ENCODE results near the gene CDS2. TPM values are rescaled to one million over a fixed set of nuclear protein-coding genes. Genes with fewer than 3 reads are reported as not detected.

The CDS2 gene
- polyA plus RNA-seq, 4 donors, result 30.8 to 38.8 (median 34.5) TPM

DNA sequence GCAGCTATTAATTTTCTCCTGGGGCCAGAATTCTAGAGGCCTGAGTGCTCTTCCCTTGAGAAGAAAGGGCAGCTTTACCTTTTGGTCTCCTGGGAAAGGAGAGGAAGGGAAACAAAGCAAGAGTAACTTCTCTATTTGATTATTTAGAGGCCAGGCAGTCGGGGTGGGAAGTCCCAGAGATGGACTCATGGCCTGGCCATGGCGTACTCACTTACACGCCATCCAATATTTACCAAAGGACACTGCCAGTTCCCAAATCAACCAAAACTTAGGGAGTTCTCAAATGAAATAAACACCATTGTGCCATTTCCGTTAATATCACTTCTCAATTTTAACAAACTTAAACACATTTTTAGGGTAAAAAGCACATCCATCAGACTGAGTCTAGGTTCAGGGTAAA, 76.6 kb downstream of the CDS2 start:
- no peak for DNase-seq (ENCODE audit: low read depth in 4 of 4, low spot score in 3 of 4)

DNA sequence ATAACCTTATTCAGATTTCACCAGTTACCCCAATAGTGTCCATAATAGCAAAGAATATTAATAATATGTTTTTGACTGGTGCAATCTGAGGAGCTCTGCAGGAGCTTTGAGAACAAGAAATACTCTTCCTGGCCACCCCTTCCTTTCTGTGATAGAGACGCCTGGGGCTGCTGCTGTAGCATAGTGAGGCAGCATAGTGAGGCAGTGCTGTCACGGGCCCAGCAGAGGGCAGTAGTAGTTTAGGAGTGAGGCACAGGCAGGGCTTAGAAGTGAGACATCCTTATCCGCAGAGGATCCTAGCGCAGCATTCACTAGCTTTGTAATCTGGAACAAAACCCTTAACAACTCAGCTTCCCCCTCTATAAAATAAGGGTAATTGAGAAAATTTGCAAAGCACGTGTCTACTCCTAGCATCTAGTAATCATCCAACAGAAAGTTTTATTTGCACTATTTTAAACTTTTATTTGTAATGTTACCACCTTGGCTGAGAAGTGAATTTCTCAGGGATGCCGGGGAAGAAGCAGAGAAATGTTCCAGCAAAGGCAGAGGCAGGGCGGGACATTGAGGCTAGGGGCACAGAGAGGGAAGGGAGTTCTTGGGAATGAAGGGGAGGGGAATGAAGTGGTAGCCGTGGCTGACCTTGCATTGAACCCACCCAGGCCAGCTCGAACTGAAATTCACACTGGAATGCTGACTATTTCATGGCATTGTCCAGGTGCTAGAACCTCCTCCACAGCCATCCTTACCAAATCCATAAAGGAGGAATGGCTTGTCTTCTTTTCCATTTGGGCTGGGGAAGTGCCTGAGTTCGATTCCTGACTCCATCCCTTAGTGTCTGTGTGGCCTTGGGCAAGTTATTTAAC, 78.8 kb downstream of the CDS2 start:
- DNase-seq (ENCODE audit: low read depth in 4 of 4, low spot score in 3 of 4), result peak in 3 of 4 donors; percentile 24 to 49 (median 48)

DNA sequence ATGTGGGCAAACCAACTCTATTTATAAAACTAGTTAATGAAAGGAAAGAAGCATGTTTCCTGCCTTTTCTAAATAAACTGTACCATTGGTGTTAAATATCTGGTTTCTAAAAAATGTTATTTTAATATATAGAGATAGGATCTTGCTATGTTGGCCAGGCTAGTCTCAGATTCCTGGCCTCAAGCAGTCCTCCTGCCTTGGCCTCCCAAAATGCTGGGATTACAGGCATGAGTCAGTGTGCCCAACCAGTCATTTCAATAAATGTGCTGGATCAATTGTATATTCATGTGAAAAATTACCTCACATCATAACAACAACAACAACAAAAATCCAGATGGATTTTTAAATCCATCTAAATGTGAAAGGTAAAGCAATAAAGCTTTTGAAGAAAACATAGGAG, 80.3 kb downstream of the CDS2 start:
- no peak for DNase-seq (ENCODE audit: low read depth in 4 of 4, low spot score in 3 of 4)

DNA sequence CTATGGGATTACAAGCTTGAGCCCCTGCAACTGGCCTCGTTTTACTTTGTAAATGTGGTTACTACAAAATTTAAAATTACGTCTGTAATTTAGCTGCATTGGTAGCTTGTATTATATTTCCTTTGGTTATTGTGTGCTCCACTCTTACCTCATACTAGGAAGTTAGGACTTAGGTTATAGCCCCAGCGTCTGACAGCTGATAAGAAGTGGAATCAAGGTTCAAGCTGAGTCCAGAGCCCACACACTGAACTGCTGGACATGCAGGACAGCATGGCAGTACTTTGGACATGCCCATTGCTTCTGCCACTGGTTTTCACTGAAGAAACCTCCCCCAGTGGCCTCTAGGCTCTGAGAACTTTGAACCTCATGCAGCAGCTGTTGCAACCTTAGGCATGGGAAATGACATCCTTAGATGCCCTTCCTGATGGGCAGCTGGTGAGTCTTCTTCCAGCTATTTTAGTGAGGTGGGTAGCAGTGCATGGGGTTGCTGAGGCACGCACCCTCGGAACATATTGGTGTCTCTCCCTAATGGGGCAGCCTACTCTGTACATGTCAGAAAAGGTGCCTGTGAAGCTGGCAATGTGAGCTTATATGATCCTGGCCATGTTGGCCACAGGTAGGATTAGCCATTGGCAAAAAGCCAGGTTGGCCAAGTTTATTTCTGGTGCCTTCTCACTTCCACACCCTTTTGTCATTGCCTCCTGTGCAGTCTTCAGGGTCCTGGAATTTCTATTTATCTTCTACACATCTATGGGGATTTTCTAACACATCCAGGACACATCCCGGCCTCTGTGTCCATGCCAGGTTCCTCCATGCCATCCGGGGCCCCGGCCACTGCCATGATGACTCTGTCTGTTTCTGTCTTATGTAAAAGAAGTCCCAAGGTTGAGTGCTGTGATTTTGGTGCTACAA, 85.3 kb downstream of the CDS2 start:
- no peak for DNase-seq (ENCODE audit: low read depth in 4 of 4, low spot score in 3 of 4)

DNA sequence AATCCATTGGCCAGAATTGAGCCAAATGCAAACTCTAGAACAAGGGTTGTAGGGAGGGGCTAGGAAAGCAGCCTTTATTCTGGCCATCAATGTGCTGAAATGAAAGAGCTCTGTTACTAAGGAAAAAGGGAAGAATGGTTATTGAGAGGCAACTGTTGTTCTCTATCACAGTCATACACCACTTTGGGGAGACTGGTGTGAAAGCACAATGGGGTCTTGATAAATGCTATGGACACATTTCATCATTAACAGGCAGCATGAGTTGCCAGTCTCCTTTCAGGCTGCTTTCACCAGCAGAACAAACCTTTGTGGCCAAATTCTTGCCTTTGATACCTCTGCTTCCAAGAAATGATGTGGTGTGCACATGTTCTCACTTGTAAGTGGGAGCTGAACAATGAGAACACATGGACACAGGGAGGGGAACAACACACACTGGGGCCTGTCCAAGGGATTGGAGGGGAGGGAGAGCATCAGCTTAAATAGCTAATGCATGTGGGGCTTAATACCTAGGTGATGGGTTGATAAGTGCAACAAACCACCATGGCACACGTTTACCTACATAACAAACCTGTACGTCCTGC, 86.2 kb downstream of the CDS2 start:
- DNase-seq (ENCODE audit: low read depth in 4 of 4, low spot score in 3 of 4), result no peak

DNA sequence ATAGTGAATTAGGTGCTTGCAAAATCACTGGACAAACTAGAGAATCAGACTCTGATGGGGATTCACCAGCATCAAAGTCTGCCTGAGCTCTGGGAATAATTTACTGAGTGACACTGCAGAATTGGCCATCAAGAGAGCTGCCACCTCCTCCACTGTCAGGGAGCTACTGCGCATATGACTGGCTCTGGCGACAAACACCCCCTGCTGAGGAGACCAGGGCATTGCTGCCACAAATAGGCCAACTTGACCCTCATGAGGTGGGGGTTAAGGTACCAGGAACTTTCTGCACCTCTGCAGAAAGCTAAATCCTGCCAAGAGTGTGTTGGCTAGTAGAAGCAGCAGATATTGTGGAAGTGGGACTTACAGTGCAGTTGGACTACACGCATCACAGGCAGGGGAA, 88.0 kb downstream of the CDS2 start:
- no peak for DNase-seq (ENCODE audit: low read depth in 4 of 4, low spot score in 3 of 4)

DNA sequence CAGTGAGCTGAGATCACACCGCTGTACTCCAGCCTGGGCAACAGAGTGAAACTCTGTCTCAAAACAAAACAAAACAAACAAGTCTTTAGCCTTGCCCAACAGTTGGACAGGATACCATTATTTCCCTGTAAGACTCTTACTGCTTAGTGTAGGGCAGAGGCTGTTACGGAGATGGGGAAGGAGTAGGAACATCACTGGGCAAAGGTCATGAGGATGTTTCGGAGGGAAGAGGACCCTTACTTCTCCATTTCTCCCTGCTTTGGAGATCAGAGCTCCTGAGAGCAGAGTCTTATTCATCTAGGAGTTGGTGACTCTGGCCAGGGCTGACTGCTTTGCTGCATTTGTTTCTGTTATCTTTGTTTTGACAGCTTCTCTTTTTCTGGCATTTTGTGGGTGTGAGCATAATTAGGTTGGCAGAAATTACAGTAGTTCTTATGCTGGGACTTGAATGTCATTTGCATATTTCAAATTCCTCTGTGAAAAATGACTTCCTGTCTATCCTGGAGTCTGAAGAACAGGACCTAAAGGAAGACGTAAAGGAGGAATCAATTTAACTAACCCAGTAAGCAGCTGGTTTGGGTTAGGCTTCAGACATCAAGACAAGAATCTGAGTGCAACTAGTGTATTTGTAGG, 89.0 kb downstream of the CDS2 start:
- no peak for DNase-seq (ENCODE audit: low read depth in 4 of 4, low spot score in 3 of 4)

DNA sequence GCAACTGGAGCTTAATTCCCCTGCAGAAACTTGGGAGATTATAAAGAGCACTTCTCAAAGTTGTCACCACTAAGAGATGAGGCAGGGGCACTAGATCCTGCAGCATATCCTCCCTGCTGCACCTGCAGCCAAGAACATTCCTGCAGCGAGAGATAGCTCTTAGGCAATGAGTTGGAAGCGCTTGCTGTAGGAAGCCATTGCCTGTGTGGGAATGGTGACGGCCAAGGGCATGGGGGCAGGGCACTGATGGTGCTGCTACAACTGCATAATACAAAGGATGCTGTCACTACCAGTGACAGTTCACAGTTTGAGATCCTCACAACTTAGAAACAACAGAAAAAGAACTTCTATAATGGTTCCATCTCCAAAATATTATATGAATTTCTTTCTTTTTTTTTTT, 89.9 kb downstream of the CDS2 start:
- no peak for DNase-seq (ENCODE audit: low read depth in 4 of 4, low spot score in 3 of 4)

DNA sequence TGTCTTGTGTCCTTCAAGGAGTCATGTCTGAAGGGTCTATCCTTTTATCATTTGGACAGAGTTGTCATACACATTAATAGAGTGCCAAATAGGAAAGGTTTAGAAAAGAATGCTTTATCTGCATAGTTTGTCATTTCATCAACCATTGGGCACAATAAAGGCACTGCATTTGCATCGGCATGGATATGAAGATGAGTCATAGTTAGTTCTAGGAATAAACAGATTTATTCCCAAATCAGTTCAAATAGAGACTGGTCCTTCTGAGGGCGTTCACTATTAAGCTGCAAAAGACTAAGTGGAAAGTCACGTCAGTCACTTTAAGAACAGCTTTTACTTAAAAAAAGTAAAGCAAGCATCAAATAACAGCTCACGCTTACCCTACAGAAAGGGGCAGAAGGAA, 90.8 kb downstream of the CDS2 start:
- no peak for DNase-seq (ENCODE audit: low read depth in 4 of 4, low spot score in 3 of 4)

DNA sequence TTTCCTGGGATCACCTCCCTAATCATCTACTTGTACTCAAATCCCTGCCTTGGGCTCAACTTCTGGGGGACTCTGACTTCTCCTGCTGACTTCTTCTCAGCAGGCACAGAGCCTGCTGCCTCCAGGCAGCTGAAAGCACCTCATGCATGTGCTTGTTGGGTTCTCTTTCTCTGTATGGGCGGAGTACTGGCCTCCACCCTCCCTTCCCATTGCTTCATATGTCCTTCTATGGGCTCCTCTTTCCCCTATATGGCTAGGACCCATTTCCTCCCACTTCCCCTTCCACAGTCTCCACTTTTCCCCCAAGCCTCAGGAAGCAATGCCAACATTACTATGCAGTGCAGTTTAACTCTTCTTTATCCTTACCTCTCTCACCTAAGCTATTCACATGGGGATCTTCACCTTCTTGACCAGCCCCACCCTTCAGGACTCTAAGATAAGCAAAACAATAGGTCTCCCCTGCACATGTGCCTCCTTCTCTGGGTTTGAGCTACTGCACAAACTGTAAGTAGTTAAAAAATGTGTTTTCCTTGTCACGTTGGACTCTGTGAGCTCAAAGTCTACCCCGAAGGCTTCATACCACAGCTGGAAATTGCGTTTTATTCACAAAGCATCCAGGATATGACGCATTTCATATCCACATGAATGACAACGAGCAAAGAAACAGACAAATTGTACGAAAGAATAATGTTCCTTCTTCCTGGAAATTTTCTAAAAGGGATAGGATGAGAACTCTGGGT, 93.7 kb downstream of the CDS2 start:
- DNase-seq (ENCODE audit: low read depth in 4 of 4, low spot score in 3 of 4), result no peak

DNA sequence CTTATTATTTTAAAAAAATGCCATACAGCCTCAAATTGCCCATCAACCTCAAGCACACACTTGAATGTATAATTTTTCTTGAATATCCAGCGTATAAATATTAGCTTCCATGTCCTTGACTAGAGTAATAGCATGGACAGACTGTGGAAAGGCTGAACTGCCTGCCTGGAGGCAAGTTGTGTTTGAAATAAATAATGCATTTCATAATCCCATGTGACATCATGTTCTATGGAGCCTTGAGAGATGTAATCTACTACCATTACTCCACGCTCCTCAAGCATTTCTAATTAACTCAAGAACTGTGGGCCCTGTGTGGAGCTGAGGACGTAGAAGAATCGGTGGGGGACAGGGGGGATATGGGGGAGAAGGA, 94.2 kb downstream of the CDS2 start:
- DNase-seq (ENCODE audit: low read depth in 4 of 4, low spot score in 3 of 4), result no peak

DNA sequence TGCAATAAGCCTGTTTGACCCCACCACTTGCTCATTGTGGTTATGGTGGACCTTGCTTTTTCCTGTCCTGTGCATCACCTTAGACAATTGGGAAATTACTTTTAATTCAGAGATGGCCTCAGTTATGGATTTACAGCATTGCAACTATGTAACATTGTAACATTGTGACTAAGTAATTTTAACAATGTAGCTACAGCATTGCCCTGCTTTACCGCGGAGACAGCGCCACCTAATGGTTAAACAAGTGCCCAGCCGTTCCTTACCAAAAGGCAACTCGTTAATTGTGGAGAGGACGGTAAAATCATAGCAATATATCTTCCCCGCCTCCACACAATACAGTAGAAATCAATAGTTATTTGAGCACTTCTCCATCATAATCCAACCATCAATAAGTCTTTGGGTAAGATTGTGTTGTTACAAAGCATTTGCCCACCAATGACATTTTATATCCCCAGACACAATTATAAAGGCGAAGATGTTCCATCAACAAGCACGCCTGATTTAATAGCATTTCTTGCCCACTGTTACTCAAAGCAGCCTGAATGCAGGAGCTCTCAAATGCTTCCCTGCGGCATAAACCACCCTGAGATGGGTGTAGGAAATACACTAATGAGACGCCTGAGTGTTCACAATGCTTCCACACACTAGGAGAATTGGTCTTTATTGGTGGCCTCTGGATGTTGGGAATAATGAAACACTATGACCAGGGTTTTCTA, 96.3 kb downstream of the CDS2 start:
- DNase-seq (ENCODE audit: low read depth in 4 of 4, low spot score in 3 of 4), result peak in 1 of 4 donors; percentile 24

DNA sequence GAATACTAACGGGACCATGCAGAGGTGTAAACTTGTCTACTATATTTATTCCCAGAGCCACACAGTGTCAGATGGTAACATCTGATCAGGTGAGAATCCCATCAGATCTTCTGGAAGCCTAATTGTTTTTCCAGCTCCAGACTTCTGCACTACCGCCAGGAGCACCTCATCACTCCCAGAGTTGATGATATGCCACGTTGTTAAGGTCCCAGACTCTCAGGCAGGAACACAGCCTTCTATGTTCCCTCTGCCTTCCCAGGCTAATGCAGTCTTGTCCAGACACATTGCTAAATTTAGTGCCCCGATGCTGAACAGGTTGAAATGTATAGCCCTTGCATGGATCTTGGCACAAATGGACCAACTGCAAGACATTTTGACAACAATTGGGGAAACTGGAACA, 103.7 kb downstream of the CDS2 start:
- DNase-seq (ENCODE audit: low read depth in 4 of 4, low spot score in 3 of 4), result no peak

DNA sequence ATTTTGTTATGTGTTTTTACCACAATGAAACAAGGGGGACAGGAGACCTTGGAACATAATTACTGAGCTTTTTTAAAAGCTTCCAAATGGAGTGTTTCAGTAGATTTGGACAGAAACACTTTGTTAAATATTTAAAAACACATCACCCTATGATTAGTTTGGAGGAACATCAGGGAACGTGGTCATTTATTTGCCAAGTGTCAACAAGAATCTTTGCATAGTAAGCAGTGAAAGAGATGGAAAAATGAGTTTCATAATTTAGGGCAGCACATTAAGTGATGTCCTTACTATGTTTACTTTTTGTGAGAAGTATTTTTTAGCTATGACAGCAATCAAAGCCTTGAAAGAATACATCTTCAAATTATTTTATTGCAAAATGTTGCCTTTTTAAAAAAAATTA, 107.3 kb downstream of the CDS2 start:
- DNase-seq (ENCODE audit: low read depth in 4 of 4, low spot score in 3 of 4), result no peak

DNA sequence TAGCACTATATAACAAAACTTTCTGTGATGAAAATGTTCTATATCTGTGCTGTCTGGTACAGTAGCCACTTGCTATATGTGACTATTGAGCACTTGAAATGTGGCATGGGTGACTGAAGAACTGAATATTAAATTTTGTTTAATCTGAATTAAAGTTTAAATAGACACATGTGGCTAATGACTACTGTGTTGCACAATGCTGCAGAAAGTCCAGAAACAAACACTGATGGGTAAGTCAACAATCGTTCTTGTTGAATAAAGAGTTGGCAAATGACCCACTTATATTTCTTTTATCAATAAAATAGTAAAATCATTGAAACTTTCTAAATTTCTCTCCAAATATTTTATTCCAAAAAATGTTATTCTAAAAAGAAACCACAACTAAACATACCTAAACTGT, 108.2 kb downstream of the CDS2 start:
- no peak for DNase-seq (ENCODE audit: low read depth in 4 of 4, low spot score in 3 of 4)

Other genes starting within 250 kb of the CDS2 start
- gene SLC23A2, start 125.5 kb upstream of the CDS2 start, polyA plus RNA-seq (ENCODE audit: insufficient read length in 4 of 4), result 10 to 100 TPM; 21.8 to 31.9 (median 23.1) TPM
- 100 to 1,000 TPM; 155 to 196 (median 174) TPM for gene TMEM230, start 13.9 kb upstream of the CDS2 start, polyA plus RNA-seq (ENCODE audit: insufficient read length in 4 of 4)
- 100 to 1,000 TPM; 132 to 209 (median 169) TPM for gene PCNA, start 7.0 kb upstream of the CDS2 start, polyA plus RNA-seq (ENCODE audit: insufficient read length in 4 of 4)
- gene PROKR2, start 189.9 kb downstream of the CDS2 start, polyA plus RNA-seq (ENCODE audit: insufficient read length in 4 of 4), result under 1 TPM in 1 of 4 donors, not detected in 3; 0.30 TPM

Data from left renal pelvis (tissue), 4 donors.